ENCODE data around the gene PTGR2. TPM values are rescaled to one million over a fixed set of nuclear protein-coding genes. Genes with fewer than 3 reads are reported as not detected.
"Not testable (repeated sequence)": the region's sequence is repeated elsewhere in the genome, so short reads cannot be mapped to it uniquely, and the experiment has no call there.

Gene PTGR2
- polyA plus RNA-seq, 2 donors, result 3.0 to 4.2 TPM

- Histone ChIP-seq H3K27ac (ENCODE audit: low read depth in 2 of 2, low read length in 1 of 2) (no peak overlapping the region), H3K27me3 (ENCODE audit: control insufficient read depth in 1 of 2, insufficient read depth in 2 of 2, low read length in 2 of 2) (no peaks in the 10 kb centered on the region), H3K36me3 (ENCODE audit: control insufficient read depth in 2 of 2, insufficient read depth in 2 of 2, low read length in 1 of 2) (no peaks in the 10 kb centered on the region), H3K4me3 (ENCODE audit: low read depth in 1 of 2, low read length in 2 of 2) (no peak overlapping the region), H3K4me1 (ENCODE audit: control insufficient read depth in 2 of 2, insufficient read depth in 2 of 2, low read length in 1 of 2) (no peaks in the 10 kb centered on the region), H3K9me3 (ENCODE audit: control insufficient read depth in 2 of 2, insufficient read depth in 1 of 2, low read depth in 1 of 2, low read length in 1 of 2) (no peaks in the 10 kb centered on the region)
- 65 to 77% methylated on average over 4 of the region's 4 CpGs for WGBS, 2 donors
Observed at GRCh38 chr14:73816393-73816816, 35.2 kb upstream of the PTGR2 start.

GRCh38 chr14:73817020-73817655 is 34.5 kb upstream of the PTGR2 start:
- Histone ChIP-seq H3K27me3 (ENCODE audit: control insufficient read depth in 1 of 2, insufficient read depth in 2 of 2, low read length in 2 of 2) (no peaks in the 10 kb centered on the region), H3K4me1 (ENCODE audit: control insufficient read depth in 2 of 2, insufficient read depth in 2 of 2, low read length in 1 of 2) (no peaks in the 10 kb centered on the region), H3K27ac (ENCODE audit: low read depth in 2 of 2, low read length in 1 of 2) (peak overlapping the region in 1 of 2 donors; percentile 60), H3K36me3 (ENCODE audit: control insufficient read depth in 2 of 2, insufficient read depth in 2 of 2, low read length in 1 of 2) (no peaks in the 10 kb centered on the region), H3K4me3 (ENCODE audit: low read depth in 1 of 2, low read length in 2 of 2) (no peak overlapping the region), H3K9me3 (ENCODE audit: control insufficient read depth in 2 of 2, insufficient read depth in 1 of 2, low read depth in 1 of 2, low read length in 1 of 2) (no peaks in the 10 kb centered on the region)
- 85 to 89% methylated on average over 7 of the region's 7 CpGs for WGBS, 2 donors

GRCh38 chr14:73818821-73819220 is 32.8 kb upstream of the PTGR2 start:
- Histone ChIP-seq H3K27me3 (ENCODE audit: control insufficient read depth in 1 of 2, insufficient read depth in 2 of 2, low read length in 2 of 2) (no peaks in the 10 kb centered on the region), H3K36me3 (ENCODE audit: control insufficient read depth in 2 of 2, insufficient read depth in 2 of 2, low read length in 1 of 2) (no peaks in the 10 kb centered on the region), H3K4me1 (ENCODE audit: control insufficient read depth in 2 of 2, insufficient read depth in 2 of 2, low read length in 1 of 2) (no peaks in the 10 kb centered on the region), H3K4me3 (ENCODE audit: low read depth in 1 of 2, low read length in 2 of 2) (no peak overlapping the region), H3K27ac (ENCODE audit: low read depth in 2 of 2, low read length in 1 of 2) (no peak overlapping the region), H3K9me3 (ENCODE audit: control insufficient read depth in 2 of 2, insufficient read depth in 1 of 2, low read depth in 1 of 2, low read length in 1 of 2) (no peaks in the 10 kb centered on the region)
- WGBS, 2 donors, result 91 to 93% methylated on average over 9 of the region's 9 CpGs

- WGBS, 2 donors, result 82 to 85% methylated on average over 3 of the region's 3 CpGs
- Histone ChIP-seq H3K27ac (ENCODE audit: low read depth in 2 of 2, low read length in 1 of 2) (no peak overlapping the region), H3K4me3 (ENCODE audit: low read depth in 1 of 2, low read length in 2 of 2) (no peak overlapping the region), H3K36me3 (ENCODE audit: control insufficient read depth in 2 of 2, insufficient read depth in 2 of 2, low read length in 1 of 2) (no peaks in the 10 kb centered on the region), H3K4me1 (ENCODE audit: control insufficient read depth in 2 of 2, insufficient read depth in 2 of 2, low read length in 1 of 2) (no peaks in the 10 kb centered on the region), H3K9me3 (ENCODE audit: control insufficient read depth in 2 of 2, insufficient read depth in 1 of 2, low read depth in 1 of 2, low read length in 1 of 2) (no peaks in the 10 kb centered on the region), H3K27me3 (ENCODE audit: control insufficient read depth in 1 of 2, insufficient read depth in 2 of 2, low read length in 2 of 2) (no peaks in the 10 kb centered on the region)
Observed at GRCh38 chr14:73820631-73821030, 31.0 kb upstream of the PTGR2 start.

- no peaks in the 10 kb centered on the region for H3K27me3 ChIP-seq (ENCODE audit: control insufficient read depth in 1 of 2, insufficient read depth in 2 of 2, low read length in 2 of 2)
- H3K36me3 ChIP-seq (ENCODE audit: control insufficient read depth in 2 of 2, insufficient read depth in 2 of 2, low read length in 1 of 2), result no peaks in the 10 kb centered on the region
- no peak overlapping the region for H3K4me3 ChIP-seq (ENCODE audit: low read depth in 1 of 2, low read length in 2 of 2)
- peak overlapping the region in 1 of 2 donors; percentile 9 for H3K27ac ChIP-seq (ENCODE audit: low read depth in 2 of 2, low read length in 1 of 2)
- no peaks in the 10 kb centered on the region for H3K4me1 ChIP-seq (ENCODE audit: control insufficient read depth in 2 of 2, insufficient read depth in 2 of 2, low read length in 1 of 2)
- H3K9me3 ChIP-seq (ENCODE audit: control insufficient read depth in 2 of 2, insufficient read depth in 1 of 2, low read depth in 1 of 2, low read length in 1 of 2), result no peaks in the 10 kb centered on the region
Observed at GRCh38 chr14:73823339-73823885, 28.2 kb upstream of the PTGR2 start.

- Histone ChIP-seq H3K9me3 (ENCODE audit: control insufficient read depth in 2 of 2, insufficient read depth in 1 of 2, low read depth in 1 of 2, low read length in 1 of 2) (no peaks in the 10 kb centered on the region), H3K4me3 (ENCODE audit: low read depth in 1 of 2, low read length in 2 of 2) (no peak overlapping the region), H3K27ac (ENCODE audit: low read depth in 2 of 2, low read length in 1 of 2) (peak overlapping the region; percentile 20 to 52), H3K4me1 (ENCODE audit: control insufficient read depth in 2 of 2, insufficient read depth in 2 of 2, low read length in 1 of 2) (no peaks in the 10 kb centered on the region), H3K36me3 (ENCODE audit: control insufficient read depth in 2 of 2, insufficient read depth in 2 of 2, low read length in 1 of 2) (no peaks in the 10 kb centered on the region), H3K27me3 (ENCODE audit: control insufficient read depth in 1 of 2, insufficient read depth in 2 of 2, low read length in 2 of 2) (no peaks in the 10 kb centered on the region)
- WGBS, 2 donors, result 55 to 61% methylated on average over 4 of the region's 4 CpGs
Observed at GRCh38 chr14:73824127-73824526, 27.5 kb upstream of the PTGR2 start.

- Histone ChIP-seq H3K4me1 (ENCODE audit: control insufficient read depth in 2 of 2, insufficient read depth in 2 of 2, low read length in 1 of 2) (no peaks in the 10 kb centered on the region), H3K27me3 (ENCODE audit: control insufficient read depth in 1 of 2, insufficient read depth in 2 of 2, low read length in 2 of 2) (no peaks in the 10 kb centered on the region), H3K27ac (ENCODE audit: low read depth in 2 of 2, low read length in 1 of 2) (peak overlapping the region; percentile 20 to 72), H3K36me3 (ENCODE audit: control insufficient read depth in 2 of 2, insufficient read depth in 2 of 2, low read length in 1 of 2) (no peaks in the 10 kb centered on the region), H3K4me3 (ENCODE audit: low read depth in 1 of 2, low read length in 2 of 2) (no peak overlapping the region), H3K9me3 (ENCODE audit: control insufficient read depth in 2 of 2, insufficient read depth in 1 of 2, low read depth in 1 of 2, low read length in 1 of 2) (no peaks in the 10 kb centered on the region)
- 78 to 83% methylated on average over 8 of the region's 8 CpGs for WGBS, 2 donors
Observed at GRCh38 chr14:73824536-73824935, 27.1 kb upstream of the PTGR2 start.

- Histone ChIP-seq H3K27ac (ENCODE audit: low read depth in 2 of 2, low read length in 1 of 2) (no peak overlapping the region), H3K4me1 (ENCODE audit: control insufficient read depth in 2 of 2, insufficient read depth in 2 of 2, low read length in 1 of 2) (no peaks in the 10 kb centered on the region), H3K9me3 (ENCODE audit: control insufficient read depth in 2 of 2, insufficient read depth in 1 of 2, low read depth in 1 of 2, low read length in 1 of 2) (no peaks in the 10 kb centered on the region), H3K36me3 (ENCODE audit: control insufficient read depth in 2 of 2, insufficient read depth in 2 of 2, low read length in 1 of 2) (no peaks in the 10 kb centered on the region), H3K4me3 (ENCODE audit: low read depth in 1 of 2, low read length in 2 of 2) (no peak overlapping the region), H3K27me3 (ENCODE audit: control insufficient read depth in 1 of 2, insufficient read depth in 2 of 2, low read length in 2 of 2) (no peaks in the 10 kb centered on the region)
- 11 to 13% methylated on average over 7 of the region's 7 CpGs for WGBS, 2 donors
Observed at GRCh38 chr14:73825551-73826188, 26.0 kb upstream of the PTGR2 start.

- H3K4me1 ChIP-seq (ENCODE audit: control insufficient read depth in 2 of 2, insufficient read depth in 2 of 2, low read length in 1 of 2); H3K9me3 ChIP-seq (ENCODE audit: control insufficient read depth in 2 of 2, insufficient read depth in 1 of 2, low read depth in 1 of 2, low read length in 1 of 2); H3K27ac ChIP-seq (ENCODE audit: low read depth in 2 of 2, low read length in 1 of 2); H3K4me3 ChIP-seq (ENCODE audit: low read depth in 1 of 2, low read length in 2 of 2); H3K27me3 ChIP-seq (ENCODE audit: control insufficient read depth in 1 of 2, insufficient read depth in 2 of 2, low read length in 2 of 2); H3K36me3 ChIP-seq (ENCODE audit: control insufficient read depth in 2 of 2, insufficient read depth in 2 of 2, low read length in 1 of 2): not testable (repeated sequence)
- WGBS, 2 donors, result 90 to 94% methylated on average over 7 of the region's 7 CpGs
Observed at GRCh38 chr14:73827190-73827589, 24.4 kb upstream of the PTGR2 start.

- WGBS, 2 donors, result 81 to 88% methylated on average over 4 of the region's 4 CpGs
- H3K4me1 ChIP-seq (ENCODE audit: control insufficient read depth in 2 of 2, insufficient read depth in 2 of 2, low read length in 1 of 2), result no peaks in the 10 kb centered on the region
- H3K36me3 ChIP-seq (ENCODE audit: control insufficient read depth in 2 of 2, insufficient read depth in 2 of 2, low read length in 1 of 2), result no peaks in the 10 kb centered on the region
- no peak overlapping the region for H3K27ac ChIP-seq (ENCODE audit: low read depth in 2 of 2, low read length in 1 of 2)
- no peaks in the 10 kb centered on the region for H3K27me3 ChIP-seq (ENCODE audit: control insufficient read depth in 1 of 2, insufficient read depth in 2 of 2, low read length in 2 of 2)
- no peaks in the 10 kb centered on the region for H3K9me3 ChIP-seq (ENCODE audit: control insufficient read depth in 2 of 2, insufficient read depth in 1 of 2, low read depth in 1 of 2, low read length in 1 of 2)
- H3K4me3 ChIP-seq (ENCODE audit: low read depth in 1 of 2, low read length in 2 of 2), result no peak overlapping the region
Observed at GRCh38 chr14:73829071-73829470, 22.6 kb upstream of the PTGR2 start.
